ENCODE measurements around the gene ZNF442.
"Not testable (repeated sequence)": the region's sequence is repeated elsewhere in the genome, so short reads cannot be mapped to it uniquely, and the experiment has no call there.

Gene ZNF442

GRCh38 chr19:12325690-12326089, 39.8 kb downstream of the ZNF442 start:
- Histone ChIP-seq H2BK12ac (ENCODE audit: low read length) (no peak overlapping the region), H3K23ac (ENCODE audit: low read length) (no peak overlapping the region), H3K79me1 (ENCODE audit: low read length) (no peaks in the 10 kb centered on the region), H3K27ac (ENCODE audit: low read depth, low read length) (no peak overlapping the region), H3K4ac (ENCODE audit: low read depth, low read length) (no peak overlapping the region), H2AK5ac (ENCODE audit: low read length) (no peak overlapping the region), H4K91ac (ENCODE audit: low read depth, low read length) (no peak overlapping the region), H3K9me3 (ENCODE audit: insufficient read depth, low read depth, low read length) (peaks cover 7% of the 10 kb centered on the region), H3K36me3 (ENCODE audit: control insufficient read depth in 1 of 2, insufficient read depth in 2 of 2, low read length in 2 of 2) (peaks cover 3 to 8% of the 10 kb centered on the region in 2 experiments), H3K4me3 (ENCODE audit: low read depth, low read length) (no peak overlapping the region), H2BK120ac (ENCODE audit: insufficient read depth, low read length, poor library complexity) (no peak overlapping the region), H3K14ac (ENCODE audit: low read length) (no peak overlapping the region), H3K4me2 (ENCODE audit: low read length) (no peak overlapping the region), H2AFZ (ENCODE audit: insufficient read depth, low read length, poor library complexity) (no peak overlapping the region), H3K4me1 (ENCODE audit: control insufficient read depth in 1 of 2, insufficient read depth in 2 of 2, low read length in 2 of 2) (no peaks in the 10 kb centered on the region), H3K27me3 (ENCODE audit: insufficient read depth, low read length) (no peaks in the 10 kb centered on the region), H3K18ac (ENCODE audit: low read length) (no peak overlapping the region), H4K12ac (ENCODE audit: low read depth, low read length) (no peak overlapping the region), H3K79me2 (ENCODE audit: control insufficient read depth, insufficient read depth, low read length, poor library complexity) (no peaks in the 10 kb centered on the region), H3K9ac (ENCODE audit: low read length) (no peak overlapping the region), H2BK5ac (ENCODE audit: low read depth, low read length, poor library complexity) (no peak overlapping the region), H4K8ac (ENCODE audit: low read depth, low read length) (no peak overlapping the region)
- DNase-seq, result no peak

GRCh38 chr19:12318782-12319413, 46.6 kb downstream of the ZNF442 start:
- no peak overlapping the region for H2BK5ac ChIP-seq (ENCODE audit: low read depth, low read length, poor library complexity)
- no peak overlapping the region for H3K18ac ChIP-seq (ENCODE audit: low read length)
- H2AK5ac ChIP-seq (ENCODE audit: low read length), result no peak overlapping the region
- H3K79me1 ChIP-seq (ENCODE audit: low read length), result no peaks in the 10 kb centered on the region
- H3K36me3 ChIP-seq (ENCODE audit: control insufficient read depth in 1 of 2, insufficient read depth in 2 of 2, low read length in 2 of 2), result peaks cover 18 to 22% of the 10 kb centered on the region in 2 experiments
- H3K4me1 ChIP-seq (ENCODE audit: control insufficient read depth in 1 of 2, insufficient read depth in 2 of 2, low read length in 2 of 2), result no peaks in the 10 kb centered on the region
- no peak overlapping the region for H3K4ac ChIP-seq (ENCODE audit: low read depth, low read length)
- DNase-seq, result no peak
- H3K27me3 ChIP-seq (ENCODE audit: insufficient read depth, low read length), result no peaks in the 10 kb centered on the region
- no peak overlapping the region for H3K9ac ChIP-seq (ENCODE audit: low read length)
- no peak overlapping the region for H2BK12ac ChIP-seq (ENCODE audit: low read length)
- H4K91ac ChIP-seq (ENCODE audit: low read depth, low read length), result no peak overlapping the region
- H3K27ac ChIP-seq (ENCODE audit: low read depth, low read length), result no peak overlapping the region
- H3K4me2 ChIP-seq (ENCODE audit: low read length), result no peak overlapping the region
- H3K23ac ChIP-seq (ENCODE audit: low read length), result no peak overlapping the region
- WGBS (ENCODE audit: extremely low coverage, insufficient coverage, insufficient read length), result no CpG with 5 or more reads among the region's 13 CpGs
- H3K4me3 ChIP-seq (ENCODE audit: low read depth, low read length), result no peak overlapping the region
- H3K9me3 ChIP-seq (ENCODE audit: insufficient read depth, low read depth, low read length), result peaks cover 14% of the 10 kb centered on the region
- H3K79me2 ChIP-seq (ENCODE audit: control insufficient read depth, insufficient read depth, low read length, poor library complexity), result no peaks in the 10 kb centered on the region
- H2AFZ ChIP-seq (ENCODE audit: insufficient read depth, low read length, poor library complexity), result no peak overlapping the region
- no peak overlapping the region for H4K12ac ChIP-seq (ENCODE audit: low read depth, low read length)
- H3K14ac ChIP-seq (ENCODE audit: low read length), result no peak overlapping the region
- no peak overlapping the region for H2BK120ac ChIP-seq (ENCODE audit: insufficient read depth, low read length, poor library complexity)
- no peak overlapping the region for H4K8ac ChIP-seq (ENCODE audit: low read depth, low read length)

- H3K18ac ChIP-seq (ENCODE audit: low read length), result no peak overlapping the region
- H4K12ac ChIP-seq (ENCODE audit: low read depth, low read length), result no peak overlapping the region
- no CpG with 5 or more reads among the region's 7 CpGs for WGBS (ENCODE audit: extremely low coverage, insufficient coverage, insufficient read length)
- H3K4me3 ChIP-seq (ENCODE audit: low read depth, low read length), result no peak overlapping the region
- no peak overlapping the region for H3K27ac ChIP-seq (ENCODE audit: low read depth, low read length)
- H4K91ac ChIP-seq (ENCODE audit: low read depth, low read length), result no peak overlapping the region
- H3K4me1 ChIP-seq (ENCODE audit: control insufficient read depth in 1 of 2, insufficient read depth in 2 of 2, low read length in 2 of 2), result no peaks in the 10 kb centered on the region
- no peaks in the 10 kb centered on the region for H3K79me2 ChIP-seq (ENCODE audit: control insufficient read depth, insufficient read depth, low read length, poor library complexity)
- no peak overlapping the region for H3K14ac ChIP-seq (ENCODE audit: low read length)
- H3K79me1 ChIP-seq (ENCODE audit: low read length), result no peaks in the 10 kb centered on the region
- no peak overlapping the region for H2BK12ac ChIP-seq (ENCODE audit: low read length)
- H4K8ac ChIP-seq (ENCODE audit: low read depth, low read length), result no peak overlapping the region
- peaks cover 5 to 12% of the 10 kb centered on the region in 2 experiments for H3K36me3 ChIP-seq (ENCODE audit: control insufficient read depth in 1 of 2, insufficient read depth in 2 of 2, low read length in 2 of 2)
- H2AFZ ChIP-seq (ENCODE audit: insufficient read depth, low read length, poor library complexity), result no peak overlapping the region
- no peak overlapping the region for H2BK5ac ChIP-seq (ENCODE audit: low read depth, low read length, poor library complexity)
- H3K9ac ChIP-seq (ENCODE audit: low read length), result no peak overlapping the region
- H2AK5ac ChIP-seq (ENCODE audit: low read length), result no peak overlapping the region
- no peak for DNase-seq
- H3K23ac ChIP-seq (ENCODE audit: low read length), result no peak overlapping the region
- no peak overlapping the region for H3K4ac ChIP-seq (ENCODE audit: low read depth, low read length)
- H2BK120ac ChIP-seq (ENCODE audit: insufficient read depth, low read length, poor library complexity), result no peak overlapping the region
- H3K4me2 ChIP-seq (ENCODE audit: low read length), result no peak overlapping the region
- H3K27me3 ChIP-seq (ENCODE audit: insufficient read depth, low read length), result no peaks in the 10 kb centered on the region
- peaks cover 5% of the 10 kb centered on the region for H3K9me3 ChIP-seq (ENCODE audit: insufficient read depth, low read depth, low read length)
Observed at GRCh38 chr19:12314553-12314952, 50.9 kb downstream of the ZNF442 start.

- not testable (repeated sequence) for H3K14ac ChIP-seq (ENCODE audit: low read length); H3K18ac ChIP-seq (ENCODE audit: low read length); H3K79me2 ChIP-seq (ENCODE audit: control insufficient read depth, insufficient read depth, low read length, poor library complexity); H2BK120ac ChIP-seq (ENCODE audit: insufficient read depth, low read length, poor library complexity); H3K36me3 ChIP-seq (ENCODE audit: control insufficient read depth in 1 of 2, insufficient read depth in 2 of 2, low read length in 2 of 2); H4K91ac ChIP-seq (ENCODE audit: low read depth, low read length); H3K4me1 ChIP-seq (ENCODE audit: control insufficient read depth in 1 of 2, insufficient read depth in 2 of 2, low read length in 2 of 2); H3K27me3 ChIP-seq (ENCODE audit: insufficient read depth, low read length); H3K9ac ChIP-seq (ENCODE audit: low read length); H2AK5ac ChIP-seq (ENCODE audit: low read length); H4K12ac ChIP-seq (ENCODE audit: low read depth, low read length); H3K27ac ChIP-seq (ENCODE audit: low read depth, low read length); H3K79me1 ChIP-seq (ENCODE audit: low read length); H2BK12ac ChIP-seq (ENCODE audit: low read length); H3K9me3 ChIP-seq (ENCODE audit: insufficient read depth, low read depth, low read length); H4K8ac ChIP-seq (ENCODE audit: low read depth, low read length); H2BK5ac ChIP-seq (ENCODE audit: low read depth, low read length, poor library complexity); H3K23ac ChIP-seq (ENCODE audit: low read length); DNase-seq; H3K4ac ChIP-seq (ENCODE audit: low read depth, low read length); H3K4me2 ChIP-seq (ENCODE audit: low read length); H3K4me3 ChIP-seq (ENCODE audit: low read depth, low read length); H2AFZ ChIP-seq (ENCODE audit: insufficient read depth, low read length, poor library complexity)
- no CpG with 5 or more reads among the region's 12 CpGs for WGBS (ENCODE audit: extremely low coverage, insufficient coverage, insufficient read length)
Observed at GRCh38 chr19:12308891-12309290, 56.6 kb downstream of the ZNF442 start.
